Measurements from ENCODE around the gene DUSP19.
A peak's percentile ranks its signal among the peaks of the same experiment; 100 is the strongest.
"Not testable (repeated sequence)": the region's sequence is repeated elsewhere in the genome, so short reads cannot be mapped to it uniquely, and the experiment has no call there.

DUSP19 gene

GRCh38 chr2:183038341-183039300 is 39.9 kb upstream of the DUSP19 start, which contains the start of gene NCKAP1:
Gene NCKAP1, minus strand, starts transcription at chr2:183038457. Its CDS starts 358 bp downstream, at chr2:183038099.
- Histone ChIP-seq H3K9ac (ENCODE audit: low read depth, low read length) (peak within 1 kb of the TSS; percentile 86), H3K4me1 (ENCODE audit: insufficient read depth, low read length) (peaks cover 30% of the 10 kb centered on the region), H3K36me3 (ENCODE audit: insufficient read depth, low read length) (no peaks in the 10 kb centered on the region), H3K9me3 (ENCODE audit: insufficient read depth, low read depth, low read length) (no peaks in the 10 kb centered on the region), H3K4me3 (ENCODE audit: low read length) (peak within 1 kb of the TSS; percentile 96), H3K27me3 (ENCODE audit: insufficient read depth, low read length) (peaks cover 15% of the 10 kb centered on the region), H3K27ac (ENCODE audit: low read depth, low read length) (peak within 1 kb of the TSS; percentile 89)
- 10% methylated on average over 65 of the region's 68 CpGs for WGBS

GRCh38 chr2:183040604-183041003 is 37.9 kb upstream of the DUSP19 start:
- Histone ChIP-seq H3K9ac (ENCODE audit: low read depth, low read length) (no peak overlapping the region), H3K36me3 (ENCODE audit: insufficient read depth, low read length) (no peaks in the 10 kb centered on the region), H3K4me1 (ENCODE audit: insufficient read depth, low read length) (peaks cover 10% of the 10 kb centered on the region), H3K27ac (ENCODE audit: low read depth, low read length) (no peak overlapping the region), H3K27me3 (ENCODE audit: insufficient read depth, low read length) (peaks cover 15% of the 10 kb centered on the region), H3K9me3 (ENCODE audit: insufficient read depth, low read depth, low read length) (no peaks in the 10 kb centered on the region), H3K4me3 (ENCODE audit: low read length) (no peak overlapping the region)
- 88% methylated on average over 2 of the region's 2 CpGs for WGBS

- H3K4me3 ChIP-seq (ENCODE audit: low read length); H3K9ac ChIP-seq (ENCODE audit: low read depth, low read length); H3K9me3 ChIP-seq (ENCODE audit: insufficient read depth, low read depth, low read length); H3K4me1 ChIP-seq (ENCODE audit: insufficient read depth, low read length); H3K27ac ChIP-seq (ENCODE audit: low read depth, low read length); H3K36me3 ChIP-seq (ENCODE audit: insufficient read depth, low read length): not testable (repeated sequence)
- peaks cover 15% of the 10 kb centered on the region for H3K27me3 ChIP-seq (ENCODE audit: insufficient read depth, low read length)
- WGBS: 90% methylated on average over 8 of the region's 8 CpGs
Observed at GRCh38 chr2:183043580-183043979, 35.0 kb upstream of the DUSP19 start.

GRCh38 chr2:183047486-183048125 is 30.9 kb upstream of the DUSP19 start:
- H3K9me3 ChIP-seq (ENCODE audit: insufficient read depth, low read depth, low read length); H3K4me3 ChIP-seq (ENCODE audit: low read length); H3K27me3 ChIP-seq (ENCODE audit: insufficient read depth, low read length); H3K36me3 ChIP-seq (ENCODE audit: insufficient read depth, low read length); H3K9ac ChIP-seq (ENCODE audit: low read depth, low read length); H3K27ac ChIP-seq (ENCODE audit: low read depth, low read length): not testable (repeated sequence)
- 87% methylated on average over 5 of the region's 5 CpGs for WGBS
- peaks cover 15% of the 10 kb centered on the region for H3K4me1 ChIP-seq (ENCODE audit: insufficient read depth, low read length)

GRCh38 chr2:183049420-183049819 is 29.1 kb upstream of the DUSP19 start:
- 42% methylated on average over 5 of the region's 5 CpGs for WGBS

GRCh38 chr2:183057333-183057985 is 21.1 kb upstream of the DUSP19 start:
- H3K27me3 ChIP-seq (ENCODE audit: insufficient read depth, low read length): no peaks in the 10 kb centered on the region
- no peak overlapping the region for H3K9ac ChIP-seq (ENCODE audit: low read depth, low read length)
- H3K27ac ChIP-seq (ENCODE audit: low read depth, low read length): no peak overlapping the region
- H3K4me3 ChIP-seq (ENCODE audit: low read length): no peak overlapping the region
- H3K36me3 ChIP-seq (ENCODE audit: insufficient read depth, low read length): no peaks in the 10 kb centered on the region
- no peaks in the 10 kb centered on the region for H3K9me3 ChIP-seq (ENCODE audit: insufficient read depth, low read depth, low read length)
- no peaks in the 10 kb centered on the region; the same call in 1 of the 2 replicates for H3K4me1 ChIP-seq (ENCODE audit: insufficient read depth, low read length)
- 93% methylated on average over 3 of the region's 3 CpGs for WGBS

More at GRCh38 chr2:183049420-183049819, 29.1 kb upstream of the DUSP19 start:
- Histone ChIP-seq H3K9ac (ENCODE audit: low read depth, low read length) (peak overlapping the region; percentile 45; the same call in 1 of the 2 replicates), H3K36me3 (ENCODE audit: insufficient read depth, low read length) (no peaks in the 10 kb centered on the region), H3K4me1 (ENCODE audit: insufficient read depth, low read length) (peaks cover 15% of the 10 kb centered on the region), H3K27ac (ENCODE audit: low read depth, low read length) (peak overlapping the region; percentile 62), H3K4me3 (ENCODE audit: low read length) (peak overlapping the region; percentile 28; the same call in 1 of the 2 replicates), H3K9me3 (ENCODE audit: insufficient read depth, low read depth, low read length) (no peaks in the 10 kb centered on the region), H3K27me3 (ENCODE audit: insufficient read depth, low read length) (no peaks in the 10 kb centered on the region)

- Histone ChIP-seq H3K9me3 (ENCODE audit: insufficient read depth, low read depth, low read length) (no peaks in the 10 kb centered on the region), H3K27me3 (ENCODE audit: insufficient read depth, low read length) (no peaks in the 10 kb centered on the region), H3K9ac (ENCODE audit: low read depth, low read length) (no peak overlapping the region), H3K4me3 (ENCODE audit: low read length) (no peak overlapping the region), H3K27ac (ENCODE audit: low read depth, low read length) (no peak overlapping the region), H3K36me3 (ENCODE audit: insufficient read depth, low read length) (no peaks in the 10 kb centered on the region), H3K4me1 (ENCODE audit: insufficient read depth, low read length) (no peaks in the 10 kb centered on the region; the same call in 1 of the 2 replicates)
- WGBS: 90% methylated on average over 1 of the region's 1 CpG
Observed at GRCh38 chr2:183059561-183059960, 19.0 kb upstream of the DUSP19 start.

- H3K27ac ChIP-seq (ENCODE audit: low read depth, low read length): no peak overlapping the region
- H3K9ac ChIP-seq (ENCODE audit: low read depth, low read length): no peak overlapping the region
- H3K9me3 ChIP-seq (ENCODE audit: insufficient read depth, low read depth, low read length): no peaks in the 10 kb centered on the region
- H3K4me1 ChIP-seq (ENCODE audit: insufficient read depth, low read length): no peaks in the 10 kb centered on the region; the same call in 1 of the 2 replicates
- WGBS: 95% methylated on average over 14 of the region's 14 CpGs
- H3K36me3 ChIP-seq (ENCODE audit: insufficient read depth, low read length): no peaks in the 10 kb centered on the region
- H3K4me3 ChIP-seq (ENCODE audit: low read length): no peak overlapping the region
- H3K27me3 ChIP-seq (ENCODE audit: insufficient read depth, low read length): no peaks in the 10 kb centered on the region
Observed at GRCh38 chr2:183060571-183061231, 17.8 kb upstream of the DUSP19 start.

- H3K36me3 ChIP-seq (ENCODE audit: insufficient read depth, low read length): no peaks in the 10 kb centered on the region
- no peaks in the 10 kb centered on the region for H3K9me3 ChIP-seq (ENCODE audit: insufficient read depth, low read depth, low read length)
- no peaks in the 10 kb centered on the region for H3K27me3 ChIP-seq (ENCODE audit: insufficient read depth, low read length)
- 92% methylated on average over 1 of the region's 2 CpGs for WGBS
- no peak overlapping the region for H3K27ac ChIP-seq (ENCODE audit: low read depth, low read length)
- H3K9ac ChIP-seq (ENCODE audit: low read depth, low read length): no peak overlapping the region
- H3K4me1 ChIP-seq (ENCODE audit: insufficient read depth, low read length): no peaks in the 10 kb centered on the region; the same call in 1 of the 2 replicates
- H3K4me3 ChIP-seq (ENCODE audit: low read length): no peak overlapping the region
Observed at GRCh38 chr2:183063083-183063482, 15.5 kb upstream of the DUSP19 start.

- Histone ChIP-seq H3K4me3 (ENCODE audit: low read length) (no peak overlapping the region), H3K9me3 (ENCODE audit: insufficient read depth, low read depth, low read length) (peaks cover 14% of the 10 kb centered on the region), H3K9ac (ENCODE audit: low read depth, low read length) (no peak overlapping the region), H3K4me1 (ENCODE audit: insufficient read depth, low read length) (no peaks in the 10 kb centered on the region), H3K27me3 (ENCODE audit: insufficient read depth, low read length) (no peaks in the 10 kb centered on the region), H3K27ac (ENCODE audit: low read depth, low read length) (no peak overlapping the region), H3K36me3 (ENCODE audit: insufficient read depth, low read length) (no peaks in the 10 kb centered on the region)
- 92% methylated on average over 3 of the region's 3 CpGs for WGBS
Observed at GRCh38 chr2:183068561-183068960, 10.0 kb upstream of the DUSP19 start.
